GM18909 (cell line): Measurements from ENCODE around the gene MRPL48.
A peak's percentile ranks its signal among the peaks of the same experiment; 100 is the strongest.
"Not testable (repeated sequence)": the region's sequence is repeated elsewhere in the genome, so short reads cannot be mapped to it uniquely, and the experiment has no call there.

Experiments
- ATAC-seq: cut with Tn5 transposase; IDR thresholded peaks from one replicate; pipeline ENCODE4 v1.9.1; 2021; ENCODE audit warnings: mild to moderate bottlenecking; ENCODE audit not compliant: unreplicated experiment, poor library complexity

Gene MRPL48

DNA sequence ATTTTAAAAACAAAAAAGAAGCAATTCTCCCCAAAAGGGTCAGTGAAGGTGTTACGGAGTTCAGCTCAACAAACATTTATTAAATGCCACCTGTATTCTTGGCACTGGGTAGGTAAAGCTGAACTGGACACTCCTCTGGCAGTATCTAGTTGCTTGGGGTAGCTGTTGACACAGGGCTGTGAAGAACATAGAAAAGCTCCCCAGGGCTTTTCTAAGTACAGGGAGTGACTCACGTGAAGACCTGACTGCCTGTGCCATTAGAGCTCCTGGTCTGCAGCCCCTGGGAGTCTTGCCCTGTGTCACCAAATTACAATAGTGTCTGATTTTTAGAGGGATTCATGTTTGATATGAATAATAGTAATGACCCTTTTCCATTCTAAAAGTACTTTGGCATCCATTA lies 45.4 kb downstream of the MRPL48 start:
- no peak for ATAC-seq

GRCh38 chr11:73838443-73839122 lies 50.9 kb downstream of the MRPL48 start:
- ATAC-seq = no peak

DNA sequence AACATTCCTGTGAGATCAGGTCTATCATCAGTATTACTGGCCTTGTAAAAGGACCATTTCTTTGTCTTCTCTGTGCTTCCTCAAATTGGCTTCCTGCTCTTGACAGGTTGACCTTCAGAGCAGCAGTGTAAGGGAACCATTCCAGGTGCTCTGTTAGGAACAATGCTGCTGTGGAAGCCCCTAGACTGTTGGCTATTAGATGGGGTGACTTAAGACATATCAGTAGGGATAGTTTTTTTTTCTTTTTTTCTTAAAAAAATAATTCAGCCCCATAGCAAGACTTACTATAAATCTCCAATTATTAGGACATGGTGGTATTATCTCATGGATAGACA lies 51.4 kb downstream of the MRPL48 start:
- ATAC-seq = no peak

DNA sequence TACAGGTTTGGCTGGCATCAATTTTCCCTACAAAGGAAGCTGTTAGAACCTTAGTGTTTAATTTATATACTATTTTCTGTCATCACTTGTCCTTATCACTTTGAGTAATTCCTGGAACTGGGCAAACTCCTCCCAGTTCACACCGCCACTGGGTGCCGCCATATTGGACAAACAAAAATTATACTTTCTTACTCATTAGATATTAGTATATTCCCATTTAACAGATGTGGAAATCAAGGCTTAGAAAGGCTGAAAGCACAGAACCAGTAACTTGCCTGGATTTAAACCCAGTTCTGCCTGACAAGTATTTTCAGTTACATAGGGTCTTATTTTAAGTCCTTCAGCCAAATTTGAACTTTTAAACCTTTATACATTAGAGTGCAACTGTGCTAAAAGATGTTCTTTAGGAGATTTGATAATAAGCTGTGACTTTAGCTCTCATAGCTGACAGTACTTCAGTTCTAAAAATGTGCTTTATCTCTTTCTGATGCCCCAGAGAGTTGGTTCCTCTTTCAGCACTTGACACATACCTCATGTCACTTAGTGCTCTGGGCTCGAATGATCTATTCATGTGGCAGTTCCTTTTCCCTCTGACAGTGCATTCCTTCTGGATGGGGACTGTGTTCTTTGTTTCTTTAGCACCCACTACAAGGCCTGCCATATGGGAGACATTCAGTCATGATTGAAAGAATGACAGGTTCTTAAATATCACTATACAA lies 63.5 kb downstream of the MRPL48 start:
- no peak for ATAC-seq

DNA sequence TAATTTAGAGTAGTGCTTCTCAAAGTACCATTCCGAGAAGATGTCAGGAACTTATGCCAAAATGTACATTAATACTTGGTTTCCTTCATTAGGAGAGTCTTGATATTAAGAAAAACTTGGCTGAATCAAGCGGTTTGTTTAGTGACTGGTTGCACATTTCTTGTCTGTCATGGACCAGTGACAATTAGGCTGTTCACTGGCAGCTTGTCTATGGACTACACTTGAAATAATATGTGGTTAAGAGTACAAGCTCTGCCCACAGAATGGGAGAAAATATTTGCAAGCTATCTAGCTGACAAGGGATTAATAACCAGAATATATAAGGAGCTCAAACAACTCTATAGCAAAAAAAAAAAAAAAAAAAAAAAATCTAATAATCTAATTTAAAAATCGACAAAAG lies 64.4 kb downstream of the MRPL48 start:
- no peak for ATAC-seq

- no peak for ATAC-seq
Measured at GRCh38 chr11:73854680-73855079, 67.0 kb downstream of the MRPL48 start.

DNA sequence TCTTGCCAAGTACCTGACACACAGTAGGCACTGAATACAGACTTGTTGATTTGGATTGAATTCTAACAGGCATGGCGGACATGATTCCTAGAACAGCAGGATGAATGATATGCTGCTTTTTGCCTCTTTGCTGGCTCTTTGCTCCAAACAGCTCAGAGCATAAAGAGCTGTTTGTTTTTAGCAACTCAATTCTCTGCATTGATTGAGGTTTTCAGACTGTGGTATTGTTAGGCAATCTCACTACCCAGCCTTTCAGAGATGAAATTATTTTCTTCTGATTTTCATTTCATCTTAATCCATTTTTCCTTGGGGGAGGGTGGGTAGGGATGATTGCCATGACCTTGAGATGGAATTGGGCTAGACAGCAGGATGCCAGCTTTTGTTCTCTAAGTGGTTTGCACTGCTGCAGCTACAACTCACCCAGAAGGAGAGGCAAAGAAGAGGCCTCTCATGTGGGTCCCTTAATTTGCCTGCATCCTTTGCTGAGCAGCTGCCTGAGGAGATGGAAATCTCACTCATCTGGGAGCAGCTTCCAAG lies 68.4 kb downstream of the MRPL48 start:
- ATAC-seq = no peak

DNA sequence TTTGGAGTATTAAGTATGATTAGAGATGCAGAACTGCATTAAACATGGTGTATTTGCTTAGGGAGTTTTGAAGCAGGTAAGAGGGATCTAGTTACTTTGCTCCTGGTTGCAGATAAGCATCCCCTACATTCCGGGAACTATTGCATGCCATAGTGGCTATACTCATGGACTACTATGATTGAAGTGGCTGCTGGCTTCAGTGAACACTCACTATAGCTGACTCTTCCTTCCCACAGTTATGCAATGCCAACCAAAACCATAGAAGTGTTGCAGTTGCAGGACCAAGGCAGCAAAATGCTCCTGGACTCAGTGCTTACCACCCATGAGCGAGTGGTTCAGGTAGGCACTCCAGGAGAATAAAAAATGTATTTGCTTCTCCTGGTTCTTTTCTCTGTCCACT lies 72.0 kb downstream of the MRPL48 start:
- no peak for ATAC-seq

GRCh38 chr11:73860202-73860601 lies 72.5 kb downstream of the MRPL48 start:
- no peak for ATAC-seq

DNA sequence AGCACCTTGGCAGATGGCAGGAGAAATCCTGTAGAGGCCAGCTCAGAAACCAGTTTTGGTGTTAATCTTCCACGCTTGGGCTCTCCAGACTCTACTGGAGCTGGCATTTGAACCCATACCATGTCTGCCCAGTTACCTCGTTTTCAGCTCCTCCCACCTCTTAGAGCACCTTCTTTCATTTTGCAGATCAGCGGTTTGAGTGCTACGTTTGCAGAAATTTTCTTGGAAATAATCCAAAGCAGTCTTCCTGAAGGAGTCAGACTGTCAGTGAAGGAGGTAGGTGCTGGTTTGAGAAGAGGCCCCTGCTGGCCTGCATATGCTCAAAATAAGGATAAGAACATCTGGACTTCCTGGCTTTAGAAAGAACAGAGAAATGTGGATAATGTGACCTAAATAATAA lies 75.3 kb downstream of the MRPL48 start:
- ATAC-seq = no peak

DNA sequence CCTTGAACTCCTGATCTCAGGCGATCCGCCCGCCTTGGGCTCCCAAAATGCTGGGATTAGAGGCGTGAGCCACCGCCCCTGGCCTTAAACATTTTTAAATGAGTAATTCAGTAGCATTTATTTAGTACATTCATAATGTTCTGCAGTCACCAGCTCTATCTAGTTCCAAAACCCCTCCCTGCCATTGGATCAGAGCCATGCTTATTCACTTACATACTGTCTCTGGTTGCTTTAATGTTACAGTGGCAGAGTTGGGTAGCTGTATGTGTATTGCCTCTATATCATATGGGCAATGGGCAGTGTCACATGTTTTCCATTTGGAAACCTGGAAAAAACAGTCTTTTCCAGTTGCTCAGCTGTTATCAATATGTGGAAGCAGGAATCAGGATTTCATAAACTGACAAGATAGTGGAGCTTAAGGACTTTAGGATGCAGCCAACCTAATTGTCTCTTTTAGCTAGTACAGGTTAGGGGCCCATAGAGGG lies 78.5 kb downstream of the MRPL48 start:
- ATAC-seq = no peak

DNA sequence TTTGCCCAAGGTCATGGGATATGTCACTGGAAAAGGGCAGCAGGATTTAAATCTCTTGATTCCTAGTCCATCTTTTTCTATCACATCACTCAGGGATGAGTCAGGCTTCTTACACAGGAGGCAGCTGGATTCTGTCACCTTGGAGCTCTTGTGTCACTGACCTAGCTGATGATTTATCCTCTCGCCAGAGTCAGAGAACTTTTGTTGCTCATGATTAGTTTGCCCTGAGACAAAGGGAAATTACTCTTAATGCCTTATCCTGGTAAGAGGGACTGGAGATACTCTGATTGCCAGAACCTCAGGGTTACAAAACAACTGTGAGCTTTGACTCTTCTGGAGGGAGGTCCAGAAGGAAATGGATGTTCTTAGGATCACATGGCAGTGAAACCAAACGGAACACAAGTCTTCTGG lies 78.9 kb downstream of the MRPL48 start:
- ATAC-seq = no peak

GRCh38 chr11:73869332-73869949 lies 81.8 kb downstream of the MRPL48 start:
- no peak for ATAC-seq

DNA sequence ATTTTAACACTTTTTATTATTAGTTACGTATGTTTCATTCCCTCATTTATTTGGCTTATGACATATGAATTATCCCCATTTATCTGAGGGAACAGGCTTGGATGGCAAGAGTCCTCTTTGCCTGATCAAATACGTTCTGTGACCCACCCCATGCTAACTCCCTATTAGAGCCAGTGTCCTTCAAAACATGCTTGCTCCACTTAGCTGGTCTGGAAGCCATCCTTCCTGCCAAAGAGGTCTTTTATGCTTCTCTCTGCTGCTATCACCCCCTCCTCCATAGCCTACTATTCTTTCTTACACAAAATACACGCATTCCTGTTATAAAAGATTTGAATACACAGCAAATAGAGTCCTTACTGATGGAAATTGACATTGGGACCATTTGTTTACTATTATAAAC lies 82.6 kb downstream of the MRPL48 start:
- ATAC-seq = no peak

- no peak for ATAC-seq
Measured at GRCh38 chr11:73872749-73873357, 85.2 kb downstream of the MRPL48 start.

DNA sequence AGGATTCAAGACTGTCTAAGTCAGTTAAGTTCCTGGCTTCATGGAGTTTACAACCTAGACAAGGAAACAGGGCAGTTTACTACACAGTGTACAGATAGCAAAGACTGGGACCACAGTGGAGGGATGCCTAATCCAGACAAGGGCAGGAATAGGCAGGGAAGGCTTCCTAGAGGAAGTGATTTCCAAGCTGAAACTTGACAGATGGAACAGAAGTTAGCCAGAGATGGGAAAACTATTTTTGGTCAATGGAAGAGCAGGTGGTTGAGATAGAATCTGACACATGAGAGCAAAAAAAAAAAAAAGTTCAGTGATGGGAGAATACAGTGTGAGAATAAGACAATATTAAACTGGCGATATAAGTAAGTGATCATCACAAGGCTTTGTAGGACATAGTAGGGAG lies 87.7 kb downstream of the MRPL48 start:
- ATAC-seq = no peak

GRCh38 chr11:73875840-73876239 lies 88.2 kb downstream of the MRPL48 start:
- ATAC-seq = no peak

DNA sequence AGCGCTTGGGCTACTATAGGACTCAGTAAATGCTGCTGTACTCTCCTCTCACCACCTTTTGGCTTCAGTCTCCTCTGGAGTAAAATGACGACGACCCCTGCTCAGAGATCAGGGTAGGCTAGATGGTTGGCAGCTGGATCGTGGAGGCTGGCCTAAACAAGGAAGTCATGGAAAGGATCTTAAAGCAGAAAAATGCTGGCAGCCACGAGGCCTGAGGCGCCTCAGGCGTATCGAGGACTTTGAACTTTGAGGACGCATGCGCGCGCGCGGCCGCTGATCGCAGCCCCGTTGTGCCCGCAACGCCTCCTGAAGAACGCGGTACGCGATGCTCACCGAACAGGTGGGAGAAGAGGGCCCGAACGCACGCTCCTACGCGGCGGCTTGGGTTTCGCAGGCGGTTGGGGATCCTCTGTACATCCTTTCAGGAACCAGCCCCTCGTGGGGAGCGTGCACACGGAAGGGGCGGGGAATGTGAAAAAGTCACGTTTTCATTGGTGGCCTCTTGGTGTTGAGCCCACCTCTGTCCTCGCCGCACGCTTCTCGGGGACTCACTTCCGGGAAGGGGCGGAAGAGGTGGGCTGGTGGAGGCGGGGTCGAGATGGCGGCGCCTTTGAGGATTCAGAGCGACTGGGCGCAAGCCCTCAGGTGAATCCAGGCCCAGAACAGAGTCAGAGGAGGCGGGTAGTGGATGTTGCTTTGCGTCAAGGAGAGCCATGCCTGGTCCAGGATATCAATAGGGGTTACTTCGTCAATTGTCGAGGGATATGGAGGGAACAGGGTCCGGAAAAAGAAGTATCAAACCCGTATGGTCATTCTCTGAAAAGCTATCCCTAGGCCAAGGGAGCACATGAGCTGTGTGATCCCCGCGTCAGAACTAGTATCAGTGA lies 89.0 kb downstream of the MRPL48 start, which contains the start of the genes COA4 and PAAF1:
Gene COA4 (minus strand): TSS at position 423 of the 887 bp plus-strand sequence. CDS start 3,468 bp downstream, outside the sequence.
Gene PAAF1 (plus strand): TSS at position 576 of the 887 bp plus-strand sequence. CDS start 23 bp downstream, at position 599.
- ATAC-seq = peak; percentile 97

DNA sequence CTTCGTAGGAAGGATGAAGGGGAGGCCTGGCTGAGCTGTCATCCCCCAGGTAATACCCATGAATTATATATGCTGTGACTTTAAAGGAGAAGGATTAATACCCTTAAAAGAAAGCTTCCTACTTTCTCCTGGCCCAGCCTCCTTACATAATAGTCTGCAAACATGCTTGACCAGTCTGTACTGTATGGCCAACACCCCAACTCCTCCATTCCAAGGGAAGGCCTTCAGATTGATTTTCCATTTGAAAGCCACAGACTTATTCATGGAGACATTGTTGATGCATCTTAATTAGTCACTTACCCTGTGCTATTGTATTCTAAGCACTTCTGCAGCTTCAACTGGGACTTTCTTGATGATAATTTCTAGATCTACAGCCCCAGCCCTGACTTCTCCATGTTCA lies 91.1 kb downstream of the MRPL48 start:
- no peak for ATAC-seq

GRCh38 chr11:73880449-73880848 lies 92.8 kb downstream of the MRPL48 start:
- ATAC-seq = not testable (repeated sequence)
